Pancreas (tissue), 10 donors: ENCODE results near the gene ZNF200. TPM values are rescaled to one million over a fixed set of nuclear protein-coding genes. Genes with fewer than 3 reads are reported as not detected.
"Not testable (repeated sequence)": the region's sequence is repeated elsewhere in the genome, so short reads cannot be mapped to it uniquely, and the experiment has no call there.

ENCODE experiments used
- ATAC-seq, 4 donors: fragments of 200-7000 bp; cut with Tn5 transposase; one replicate each; pipeline versions ENCODE4 v1.8.0 to v1.9.1; 2020; ENCODE audit warnings: mild to moderate bottlenecking in 4 of 4, moderate library complexity in 4 of 4
- DNase-seq, 6 donors: peaks; one replicate each; pipeline ENCODE4 v3.0.0-alpha.2; 2020
- FAIRE-seq: peaks from 2 replicates; lab custom pipeline; 2012; peaks lifted over from hg19 to GRCh38; lab: Jason Lieb, UNC
- H3K27ac ChIP-seq, 4 donors: fragments of 200-600 bp; sonication (generic); 1 replicate in 3 of 4; 2 replicates in 1 of 4; pipeline versions ENCODE4 v1.5.0 to v1.8.0; 2020
- H3K27me3 ChIP-seq, 4 donors: fragments of 200-600 bp; one replicate each; pipeline ENCODE4 v1.8.0; 2021
- H3K36me3 ChIP-seq, 3 donors: fragments of 200-600 bp; sonication (generic) in 1 of 3; one replicate each; pipeline versions ENCODE4 v1.5.0 to v1.8.0; 2020 to 2021
- H3K4me1 ChIP-seq, 3 donors: fragments of 200-600 bp; one replicate each; pipeline ENCODE4 v1.8.0; 2021
- H3K4me3 ChIP-seq, 4 donors: fragments of 200-600 bp; sonication (generic) in 2 of 4; one replicate each; pipeline versions ENCODE4 v1.5.0 to v1.8.0; 2020 to 2021
- H3K9me3 ChIP-seq, 4 donors: fragments of 200-600 bp; one replicate each; pipeline ENCODE4 v1.8.0; 2021
- CTCF ChIP-seq, 4 donors: fragments of 200-600 bp; sonication (generic) in 3 of 4; IDR thresholded peaks; one replicate each; pipeline versions ENCODE4 v1.5.0 to v1.8.0; 2021; ENCODE audit warnings: antibody characterized with exemption in 4 of 4
- WGBS, 2 donors: extraction: QIAGEN DNeasy Blood & Tissue Kit; methylation state at CpG; one replicate each; pipeline ENCODE4 v1.1.7; 2013; 5-methylcytosine and 5-hydroxymethylcytosine counted together
- intact Hi-C, 3 donors: fragments of 100-400 bp; cut with DNase I; formaldehyde crosslinking; loops; one replicate each; pipeline versions ENCODE4 v1.11.1 to v1.14.2; 2022
- polyA plus RNA-seq, 2 donors: library from polyadenylated mRNA; stranded (reverse); fragments of 200-250 nt; gene quantifications; one replicate each; pipeline ENCODE4 v1.2.3, GENCODE V29; 2013
- total RNA-seq, 6 donors: library from RNA; stranded (reverse); fragmentation: NEBNext Ultra II Directional in 4 of 6; extraction: Animal tissue kit (Norgen Biotek cat#: 25700) in 4 of 6; gene quantifications; one replicate each; pipeline versions ENCODE4 v1.2.1 to v1.2.4, GENCODE V29; 2021 to 2023
- donor health status: healthy with polysubstance abuse.
- donor health status: DM: no; HTN: no; CAD: no; lungs with moderate emphysema.
- donor health status: DM: no; HTN: no; CAD: no.
- donor health status: control.
- donor health status: control.
- donor health status: Bipolar disorder and iron deficiency.
- donor health status: DM: yes; HTN: yes; CAD: no.
- donor health status: DM: no; HTN: no; CAD: no.
- donor health status: DM: no; HTN: no; CAD: no.
- donor health status: DM: yes; HTN: yes; CAD: no.

ZNF200 gene
- total and polyA plus RNA-seq, 8 donors = 1.5 to 3.7 (median 2.6) TPM

- ATAC-seq (no peak), FAIRE-seq (no peak), DNase-seq (no peak)
- no peak overlapping the region for H3K27ac ChIP-seq
- intact Hi-C loops = no loop called here
- WGBS, 2 donors = 55 to 67% methylated on average over 6 of the region's 6 CpGs
- H3K9me3 ChIP-seq = no peaks in the 10 kb centered on the region
- H3K36me3 ChIP-seq = no peaks in the 10 kb centered on the region
- H3K4me3 ChIP-seq = no peak overlapping the region
- H3K4me1 ChIP-seq = no peaks in the 10 kb centered on the region
- no peaks in the 10 kb centered on the region for H3K27me3 ChIP-seq
- no peak for TF ChIP-seq CTCF (IDR thresholded peaks at IDR 0.05)
These were observed 31.9 kb downstream of the ZNF200 start for GRCh38 chr16:3202903-3203539.

- H3K4me3 ChIP-seq = no peak overlapping the region
- TF ChIP-seq CTCF (IDR thresholded peaks at IDR 0.05) = no peak
- peaks cover 0 to 23% (median 3%) of the 10 kb centered on the region in 4 donors for H3K27me3 ChIP-seq
- FAIRE-seq (no peak), ATAC-seq (no peak), DNase-seq (no peak)
- WGBS, 2 donors = 63 to 70% methylated on average over 13 of the region's 13 CpGs
- intact Hi-C loops = no loop called here
- H3K27ac ChIP-seq = no peak overlapping the region
- no peaks in the 10 kb centered on the region for H3K4me1 ChIP-seq
- H3K36me3 ChIP-seq = no peaks in the 10 kb centered on the region
- no peaks in the 10 kb centered on the region for H3K9me3 ChIP-seq
These were observed 36.5 kb downstream of the ZNF200 start for GRCh38 chr16:3198334-3199072.

GRCh38 chr16:3197694-3198333 is 37.1 kb downstream of the ZNF200 start:
- H3K4me3 ChIP-seq, DNase-seq, H3K36me3 ChIP-seq, ATAC-seq, intact Hi-C loops, H3K27ac ChIP-seq, H3K4me1 ChIP-seq, H3K9me3 ChIP-seq, FAIRE-seq: not testable (repeated sequence)
- H3K27me3 ChIP-seq = peaks cover 4 to 30% (median 5%) of the 10 kb centered on the region in 4 donors
- 58 to 63% methylated on average over 3 of the region's 3 CpGs for WGBS, 2 donors

DNA sequence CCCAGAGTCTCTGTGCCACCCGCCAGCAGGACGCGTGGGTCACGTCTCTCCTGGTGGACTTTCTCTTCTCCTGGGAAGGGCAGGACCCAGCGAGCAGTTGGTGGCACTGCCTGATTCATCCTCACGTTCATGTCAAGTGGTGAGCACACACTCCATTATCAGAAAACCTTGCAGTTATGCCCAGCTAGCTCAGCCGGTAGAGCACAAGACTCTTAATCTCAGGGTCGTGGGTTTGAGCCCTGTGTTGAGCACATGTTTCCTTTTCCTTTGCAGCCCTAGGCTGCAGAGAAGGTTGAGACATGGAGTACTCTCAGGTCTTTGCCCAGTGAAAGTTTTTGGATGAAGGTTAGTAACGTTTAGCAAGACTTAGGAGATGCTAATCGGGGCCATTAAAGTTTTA is 39.0 kb downstream of the ZNF200 start:
- peaks cover 5 to 46% (median 11%) of the 10 kb centered on the region in 4 donors for H3K27me3 ChIP-seq
- intact Hi-C loops = no loop called here
- H3K4me3 ChIP-seq = no peak overlapping the region

More for the DNA sequence above, 39.0 kb downstream of the ZNF200 start:
- no peak for ATAC-seq
- Histone ChIP-seq H3K36me3 (no peaks in the 10 kb centered on the region), H3K9me3 (no peaks in the 10 kb centered on the region), H3K4me1 (no peaks in the 10 kb centered on the region), H3K27ac (no peak overlapping the region)
- no peak for TF ChIP-seq CTCF (IDR thresholded peaks at IDR 0.05)
- no peak for DNase-seq
- 57 to 66% methylated on average over 10 of the region's 10 CpGs for WGBS, 2 donors
- FAIRE-seq = no peak
